CD4-positive, CD25-positive, alpha-beta regulatory T cell (primary cell): Measurements from ENCODE around the gene SLC10A2. TPM values are rescaled to one million over a fixed set of nuclear protein-coding genes. Genes with fewer than 3 reads are reported as not detected.
"Not testable (repeated sequence)": the region's sequence is repeated elsewhere in the genome, so short reads cannot be mapped to it uniquely, and the experiment has no call there.

Experiments
- ATAC-seq, 2 donors: fragments of 150-1000 bp; cut with Tn5 transposase; one replicate each; pipeline ENCODE4 v1.10.0; 2021; ENCODE audit warnings: low read depth in 2 of 2, moderate number of reproducible peaks in 2 of 2, moderate library complexity in 1 of 2
- DNase-seq, 3 donors: peaks; one replicate each; pipeline versions ENCODE4 v3.0.0 to v3.0.0-alpha.2; 2012 to 2022; ENCODE audit warnings: mixed read lengths in 1 of 3
- H3K27ac ChIP-seq: one replicate; pipeline ENCODE4 v1.7.0; 2013; ENCODE audit warnings: mild to moderate bottlenecking, low read length; ENCODE audit not compliant: insufficient read depth, poor library complexity, severe bottlenecking
- H3K27me3 ChIP-seq: one replicate; pipeline ENCODE4 v1.7.0; 2013; ENCODE audit warnings: low read length; ENCODE audit not compliant: control insufficient read depth, insufficient read depth
- H3K36me3 ChIP-seq: one replicate; pipeline ENCODE4 v1.7.0; 2013; ENCODE audit warnings: mild to moderate bottlenecking, low read length, moderate library complexity; ENCODE audit not compliant: control insufficient read depth, insufficient read depth
- H3K4me1 ChIP-seq: 2 replicates; pipeline ENCODE4 v1.7.0; 2013; ENCODE audit warnings: mild to moderate bottlenecking, low read length; ENCODE audit not compliant: insufficient read depth, control insufficient read depth, poor library complexity, severe bottlenecking
- H3K4me3 ChIP-seq: one replicate; pipeline ENCODE4 v1.7.0; 2013; ENCODE audit warnings: low read depth, mild to moderate bottlenecking, low read length, moderate library complexity
- H3K9me3 ChIP-seq, 2 experiments: 1 replicate in 1 of 2; 2 replicates in 1 of 2; pipeline ENCODE4 v1.7.0; 2013; ENCODE audit warnings: low read length in 2 of 2, mild to moderate bottlenecking in 1 of 2, moderate library complexity in 1 of 2; ENCODE audit not compliant: control insufficient read depth in 2 of 2
- H3K27ac Mint-ChIP-seq, 3 donors: one replicate each; pipeline ENCODE4 v1.8.0; 2020 to 2022; ENCODE audit warnings: mild to moderate bottlenecking in 3 of 3, mixed read lengths in 3 of 3, moderate library complexity in 2 of 3
- H3K27me3 Mint-ChIP-seq: one replicate; pipeline ENCODE4 v1.8.0; 2022; ENCODE audit warnings: mild to moderate bottlenecking, mixed read lengths
- H3K36me3 Mint-ChIP-seq: one replicate; pipeline ENCODE4 v1.8.0; 2020; ENCODE audit warnings: mixed read lengths
- H3K4me1 Mint-ChIP-seq, 4 donors: one replicate each; pipeline ENCODE4 v1.8.0; 2020 to 2022; ENCODE audit warnings: mixed read lengths in 4 of 4, mild to moderate bottlenecking in 1 of 4
- H3K4me3 Mint-ChIP-seq, 4 donors: one replicate each; pipeline ENCODE4 v1.8.0; 2020 to 2022; ENCODE audit warnings: mild to moderate bottlenecking in 4 of 4, mixed read lengths in 4 of 4, moderate library complexity in 3 of 4
- H3K9me3 Mint-ChIP-seq, 7 donors: one replicate each; pipeline ENCODE4 v1.8.0; 2020 to 2022; ENCODE audit warnings: mixed read lengths in 7 of 7, mild to moderate bottlenecking in 3 of 7, moderate library complexity in 2 of 7
- polyA plus RNA-seq, 4 donors: library from polyadenylated mRNA; unstranded; fragments of 300-500 nt; fragmentation: Illumina TruSeq; gene quantifications; one replicate each; pipeline ENCODE4 v1.2.3, GENCODE V29; 2021
- total RNA-seq: library from RNA; stranded (reverse); gene quantifications from one replicate; pipeline ENCODE4 v1.2.3, GENCODE V29; 2022

The SLC10A2 gene
- total RNA-seq (not detected), polyA plus RNA-seq (not detected)

- no peaks in the 10 kb centered on the region for H3K4me1 Mint-ChIP-seq
- Histone ChIP-seq H3K27me3 (no peaks in the 10 kb centered on the region), H3K36me3 (no peaks in the 10 kb centered on the region), H3K27ac (no peak within 1 kb of the TSS), H3K4me1 (no peaks in the 10 kb centered on the region), H3K9me3 (no peaks in the 10 kb centered on the region), H3K4me3 (no peak within 1 kb of the TSS)
- H3K27ac Mint-ChIP-seq: no peak within 1 kb of the TSS
- H3K9me3 Mint-ChIP-seq: peaks cover 0 to 8% (median 2%) of the 10 kb centered on the region in 7 donors
- no peaks in the 10 kb centered on the region for H3K36me3 Mint-ChIP-seq
- no peaks in the 10 kb centered on the region for H3K27me3 Mint-ChIP-seq
- H3K4me3 Mint-ChIP-seq: no peak within 1 kb of the TSS
- no peak for DNase-seq
- ATAC-seq: no peak
Measured at GRCh38 chr13:103066079-103066780, at the start of gene SLC10A2. Gene SLC10A2, minus strand, starts transcription at chr13:103066417. Its CDS starts 168 bp downstream, at chr13:103066249.

GRCh38 chr13:103107580-103107979 lies 41.4 kb upstream of the SLC10A2 start:
- Histone ChIP-seq H3K4me1 (no peaks in the 10 kb centered on the region), H3K27me3 (no peaks in the 10 kb centered on the region), H3K36me3 (no peaks in the 10 kb centered on the region), H3K27ac (no peak overlapping the region), H3K9me3 (no peaks in the 10 kb centered on the region), H3K4me3 (no peak overlapping the region)
- H3K9me3 Mint-ChIP-seq: peaks cover 0 to 5% (median 4%) of the 10 kb centered on the region in 7 donors
- H3K36me3 Mint-ChIP-seq: no peaks in the 10 kb centered on the region
- no peak overlapping the region for H3K4me3 Mint-ChIP-seq
- H3K27ac Mint-ChIP-seq: no peak overlapping the region
- H3K4me1 Mint-ChIP-seq: no peaks in the 10 kb centered on the region
- DNase-seq (no peak), ATAC-seq (no peak)
- H3K27me3 Mint-ChIP-seq: no peaks in the 10 kb centered on the region

GRCh38 chr13:103104340-103104739 lies 38.1 kb upstream of the SLC10A2 start:
- H3K27ac Mint-ChIP-seq: no peak overlapping the region
- Histone ChIP-seq H3K27ac (no peak overlapping the region), H3K9me3 (no peaks in the 10 kb centered on the region), H3K27me3 (no peaks in the 10 kb centered on the region), H3K4me3 (no peak overlapping the region), H3K4me1 (no peaks in the 10 kb centered on the region), H3K36me3 (no peaks in the 10 kb centered on the region)
- peaks cover 0 to 6% (median 0%) of the 10 kb centered on the region in 7 donors for H3K9me3 Mint-ChIP-seq
- no peak overlapping the region for H3K4me3 Mint-ChIP-seq
- no peaks in the 10 kb centered on the region for H3K27me3 Mint-ChIP-seq
- ATAC-seq: no peak
- H3K36me3 Mint-ChIP-seq: no peaks in the 10 kb centered on the region
- DNase-seq: no peak
- no peaks in the 10 kb centered on the region for H3K4me1 Mint-ChIP-seq

GRCh38 chr13:103103456-103103855 lies 37.2 kb upstream of the SLC10A2 start:
- H3K27me3 Mint-ChIP-seq, H3K36me3 Mint-ChIP-seq, H3K27ac Mint-ChIP-seq, H3K9me3 ChIP-seq, ATAC-seq, H3K4me3 ChIP-seq, H3K9me3 Mint-ChIP-seq, H3K36me3 ChIP-seq, H3K27ac ChIP-seq, H3K4me1 ChIP-seq, H3K27me3 ChIP-seq, H3K4me3 Mint-ChIP-seq, H3K4me1 Mint-ChIP-seq: not testable (repeated sequence)
- peak in 1 of 3 donors; percentile 14 for DNase-seq

- H3K27me3 ChIP-seq: no peaks in the 10 kb centered on the region
- no peak overlapping the region for H3K27ac ChIP-seq
- H3K9me3 ChIP-seq: no peaks in the 10 kb centered on the region
- no peaks in the 10 kb centered on the region for H3K4me1 ChIP-seq
- no peak overlapping the region for H3K4me3 ChIP-seq
- DNase-seq (no peak), ATAC-seq (no peak)
- H3K36me3 ChIP-seq: no peaks in the 10 kb centered on the region
- Mint-ChIP-seq H3K36me3 (no peaks in the 10 kb centered on the region), H3K4me3 (peak overlapping the region in 1 of 4 donors; percentile 8), H3K9me3 (peaks cover 0 to 6% (median 0%) of the 10 kb centered on the region in 7 donors), H3K27ac (no peak overlapping the region), H3K4me1 (no peaks in the 10 kb centered on the region), H3K27me3 (no peaks in the 10 kb centered on the region)
Measured at GRCh38 chr13:103102482-103102881, 36.3 kb upstream of the SLC10A2 start.

- Histone ChIP-seq H3K27me3 (no peaks in the 10 kb centered on the region), H3K4me3 (no peak overlapping the region), H3K36me3 (no peaks in the 10 kb centered on the region), H3K27ac (no peak overlapping the region), H3K9me3 (no peaks in the 10 kb centered on the region), H3K4me1 (no peaks in the 10 kb centered on the region)
- DNase-seq (no peak), ATAC-seq (no peak)
- no peaks in the 10 kb centered on the region for H3K27me3 Mint-ChIP-seq
- no peak overlapping the region for H3K4me3 Mint-ChIP-seq
- H3K27ac Mint-ChIP-seq: no peak overlapping the region
- no peaks in the 10 kb centered on the region for H3K36me3 Mint-ChIP-seq
- peaks cover 0 to 6% (median 0%) of the 10 kb centered on the region in 7 donors for H3K9me3 Mint-ChIP-seq
- no peaks in the 10 kb centered on the region for H3K4me1 Mint-ChIP-seq
Measured at GRCh38 chr13:103101901-103102300, 35.7 kb upstream of the SLC10A2 start.

- H3K27me3 Mint-ChIP-seq: no peaks in the 10 kb centered on the region
- H3K4me1 Mint-ChIP-seq: no peaks in the 10 kb centered on the region
- no peaks in the 10 kb centered on the region for H3K36me3 ChIP-seq
- H3K9me3 ChIP-seq: no peaks in the 10 kb centered on the region
- no peaks in the 10 kb centered on the region for H3K4me1 ChIP-seq
- H3K27ac ChIP-seq: no peak overlapping the region
- no peak overlapping the region for H3K27ac Mint-ChIP-seq
- no peak overlapping the region for H3K4me3 Mint-ChIP-seq
- no peaks in the 10 kb centered on the region for H3K27me3 ChIP-seq
- DNase-seq: no peak
- ATAC-seq: no peak
- peaks cover 0 to 6% (median 0%) of the 10 kb centered on the region in 7 donors for H3K9me3 Mint-ChIP-seq
- no peak overlapping the region for H3K4me3 ChIP-seq
- no peaks in the 10 kb centered on the region for H3K36me3 Mint-ChIP-seq
Measured at GRCh38 chr13:103101500-103101899, 35.3 kb upstream of the SLC10A2 start.

- no peak for ATAC-seq
- Histone ChIP-seq H3K27me3 (no peaks in the 10 kb centered on the region), H3K4me3 (no peak overlapping the region), H3K27ac (no peak overlapping the region), H3K9me3 (no peaks in the 10 kb centered on the region), H3K4me1 (no peaks in the 10 kb centered on the region), H3K36me3 (no peaks in the 10 kb centered on the region)
- Mint-ChIP-seq H3K9me3 (peaks cover 0 to 6% (median 0%) of the 10 kb centered on the region in 7 donors), H3K27me3 (no peaks in the 10 kb centered on the region), H3K4me1 (no peaks in the 10 kb centered on the region), H3K36me3 (no peaks in the 10 kb centered on the region), H3K27ac (no peak overlapping the region), H3K4me3 (no peak overlapping the region)
- no peak for DNase-seq
Measured at GRCh38 chr13:103100830-103101229, 34.6 kb upstream of the SLC10A2 start.
